K562 (cell line): ENCODE measurements around the gene BRAF. TPM values are rescaled to one million over a fixed set of nuclear protein-coding genes. Genes with fewer than 3 reads are reported as not detected.

Experiments used
- CCAR2 ChIP-seq: fragments of 200-400 bp; formaldehyde crosslinking; IDR thresholded peaks from 2 replicates; pipeline ENCODE4 v1.6.1; 2017; ENCODE audit warnings: mild to moderate bottlenecking, low read depth, low read length
- FOXP1 ChIP-seq: sonication (generic); formaldehyde crosslinking; IDR thresholded peaks from 2 replicates; pipeline ENCODE4 v1.8.0; 2022; ENCODE audit warnings: mild to moderate bottlenecking, missing genetic modification reagents
- GATA2 ChIP-seq: sonication (generic); formaldehyde crosslinking; IDR thresholded peaks from 2 replicates; pipeline ENCODE4 v1.4.0; 2020; ENCODE audit warnings: mild to moderate bottlenecking, missing genetic modification reagents
- HES1 ChIP-seq: fragments of 450-650 bp; IDR thresholded peaks from 2 replicates; pipeline ENCODE4 v1.6.1; 2016; ENCODE audit warnings: low read depth, mild to moderate bottlenecking, moderate library complexity
- MGA ChIP-seq: fragments of 450-650 bp; IDR thresholded peaks from 2 replicates; pipeline ENCODE4 v1.6.1; 2016; ENCODE audit warnings: mild to moderate bottlenecking, moderate library complexity
- NFXL1 ChIP-seq: fragments of 450-650 bp; formaldehyde crosslinking; IDR thresholded peaks from 2 replicates; pipeline ENCODE4 v1.4.0; 2021; ENCODE audit warnings: mild to moderate bottlenecking
- PREB ChIP-seq: sonication (generic); formaldehyde crosslinking; IDR thresholded peaks from 2 replicates; pipeline ENCODE4 v1.8.1; 2023; ENCODE audit warnings: mild to moderate bottlenecking, missing genetic modification reagents
- SMAD3 ChIP-seq: fragments of 450-650 bp; formaldehyde crosslinking; conservative IDR thresholded peaks from 2 replicates; pipeline ENCODE4 v1.4.0; 2020; ENCODE audit warnings: mild to moderate bottlenecking
- TARDBP ChIP-seq: fragments of 450-650 bp; IDR thresholded peaks from 2 replicates; pipeline ENCODE4 v1.6.1; 2016
- XRCC4 ChIP-seq: IDR thresholded peaks from one replicate; pipeline ENCODE4 v1.6.1; 2011; ENCODE audit not compliant: insufficient read depth, insufficient read length; ENCODE audit errors: extremely low read depth
- YBX1 ChIP-seq: fragments of 450-650 bp; IDR thresholded peaks from 2 replicates; pipeline ENCODE4 v1.7.1; 2016; ENCODE audit warnings: mild to moderate bottlenecking
- ZBTB8A ChIP-seq: fragments of 450-650 bp; IDR thresholded peaks from 2 replicates; pipeline ENCODE4 v1.6.1; 2018; ENCODE audit warnings: mild to moderate bottlenecking, moderate library complexity; ENCODE audit not compliant: partially characterized antibody
- ZNF197 ChIP-seq: fragments of 200-800 bp; sonication (Bioruptor generic); IDR thresholded peaks from 2 replicates; pipeline ENCODE4 v1.6.1; 2016; ENCODE audit warnings: low read depth, missing genetic modification characterization, missing compliant biosample characterization
- ZNF436 ChIP-seq: fragments of 250-450, 450-650 bp; sonication (Bioruptor Pico); formaldehyde crosslinking; IDR thresholded peaks from 2 replicates; pipeline ENCODE4 v1.7.0; 2020; ENCODE audit warnings: mild to moderate bottlenecking
- ZNF583 ChIP-seq: fragments of 250-450 bp; sonication (Bioruptor Pico); IDR thresholded peaks from 2 replicates; pipeline ENCODE4 v1.4.0; 2020
- polyA plus RNA-seq, 8 experiments: library from polyadenylated mRNA; depleted of rRNA in 4 of 8; stranded (reverse) in 5 of 8; unstranded in 3 of 8; fragments of >200 nt; fragmentation: Nextera tagmentation in 2 of 8; fragmentation: Illumina TruSeq in 1 of 8; extraction: Ambion mirVana in 2 of 8; extraction: Trizol in 1 of 8; gene quantifications; 2 replicates each; pipeline versions ENCODE4 v1.2.1 to v1.2.3, GENCODE V29; 2011 to 2014; ENCODE audit warnings: inconsistent platforms in 1 of 8, missing spikeins in 1 of 8
- total RNA-seq, 7 experiments: library from RNA; depleted of rRNA in 6 of 7; stranded (reverse); fragments of >200 nt in 6 of 7; fragmentation: Illumina TruSeq in 2 of 7; extraction: Trizol in 2 of 7; gene quantifications; 2 replicates each; pipeline versions ENCODE4 v1.2.1 to v1.2.3, GENCODE V29; 2011 to 2021; ENCODE audit warnings: low replicate concordance in 1 of 7

BRAF gene
- total and polyA plus RNA-seq, 9 of the 15 experiments (the other 6 are each of a cell fraction or from before 2014, with no cell fraction given) = 3.6 to 38.3 (median 21.9) TPM

- TF ChIP-seq HES1 (no peak), ZBTB8A (no peak), MGA (no peak; the same call in 1 of the 2 replicates), TARDBP (peak; percentile 86; the same call in 1 of the 2 replicates), SMAD3 (CRISPR knock-in tag) (0 out of 2 replicates have a peak, but pooled peaks have one; percentile 8), GATA2 (CRISPR knock-in tag) (no peak), PREB (0 out of 2 replicates have a peak, but pooled peaks have one; percentile 54), CCAR2 (no peak), FOXP1 (CRISPR knock-in tag) (peak; percentile 43), ZNF436 (CRISPR knock-in tag) (no peak), NFXL1 (no peak), YBX1 (no peak), ZNF197 (CRISPR knock-in tag) (no peak; the same call in 1 of the 2 replicates), ZNF583 (0 out of 2 replicates have a peak, but pooled peaks have one; percentile 6), XRCC4 (no peak)
Measured at GRCh38 chr7:140924019-140924820, 509 bp downstream of the BRAF start (continued).
